CD14-positive monocyte (primary cell): ENCODE data around the gene CSNK1G1. TPM values are rescaled to one million over a fixed set of nuclear protein-coding genes. Genes with fewer than 3 reads are reported as not detected.

ENCODE experiments used
- DNase-seq, 3 donors: peaks; one replicate each; pipeline ENCODE4 v3.0.0-alpha.2; 2011 to 2022
- H2AFZ ChIP-seq: 2 replicates; pipeline ENCODE4 v1.6.0; 2012; ENCODE audit warnings: mild to moderate bottlenecking, low read depth, low read length, inconsistent platforms; ENCODE audit not compliant: insufficient read depth, poor library complexity, severe bottlenecking
- H3K27ac ChIP-seq, 2 donors: 1 replicate in 1 of 2; 2 replicates in 1 of 2; pipeline ENCODE4 v1.5.1; 2012 to 2013; ENCODE audit warnings: low read length in 2 of 2, control low read depth in 1 of 2, inconsistent platforms in 1 of 2, low read depth in 1 of 2, mild to moderate bottlenecking in 1 of 2
- H3K27me3 ChIP-seq, 2 donors: one replicate each; pipeline versions ENCODE4 v1.6.0 to v1.6.1; 2011 to 2013; ENCODE audit warnings: low read length in 2 of 2; ENCODE audit not compliant: control insufficient read depth in 2 of 2, insufficient read depth in 2 of 2
- H3K36me3 ChIP-seq, 2 donors: replicated peaks in 1 of 2; 1 replicate in 1 of 2; 2 replicates in 1 of 2; pipeline versions ENCODE4 v1.5.1 to v1.6.1; 2012 to 2013; ENCODE audit warnings: low read length in 2 of 2, control low read depth in 1 of 2, inconsistent platforms in 1 of 2, mild to moderate bottlenecking in 1 of 2; ENCODE audit not compliant: insufficient read depth in 2 of 2, control insufficient read depth in 1 of 2
- H3K4me1 ChIP-seq, 2 donors: 1 replicate in 1 of 2; 2 replicates in 1 of 2; pipeline versions ENCODE4 v1.5.1 to v1.6.1; 2012 to 2013; ENCODE audit warnings: low read length in 2 of 2, control low read depth in 1 of 2, inconsistent platforms in 1 of 2, mild to moderate bottlenecking in 1 of 2, moderate library complexity in 1 of 2; ENCODE audit not compliant: insufficient read depth in 2 of 2, control insufficient read depth in 1 of 2
- H3K4me2 ChIP-seq: replicated peaks from 2 replicates; pipeline ENCODE3; 2012; ENCODE audit warnings: low read length, moderate library complexity, mild to moderate bottlenecking; ENCODE audit not compliant: poor library complexity, severe bottlenecking; ENCODE audit errors: extremely low read depth
- H3K4me3 ChIP-seq, 3 experiments: fragments of 200-600 bp in 1 of 3; sonication (generic) in 1 of 3; replicated peaks in 1 of 3; 1 replicate in 2 of 3; 2 replicates in 1 of 3; pipeline ENCODE4 v1.5.1; 2011 to 2013; ENCODE audit warnings: low read length in 3 of 3, mild to moderate bottlenecking in 3 of 3, control low read depth in 2 of 3, low read depth in 2 of 3, inconsistent platforms in 1 of 3, moderate library complexity in 1 of 3
- H3K79me2 ChIP-seq: 2 replicates; pipeline ENCODE4 v1.6.0; 2012; ENCODE audit warnings: mild to moderate bottlenecking, control low read depth, inconsistent platforms, low read length, moderate library complexity; ENCODE audit not compliant: insufficient read depth
- H3K9ac ChIP-seq: 2 replicates; pipeline ENCODE4 v1.6.0; 2017; ENCODE audit warnings: low read length, mild to moderate bottlenecking; ENCODE audit not compliant: insufficient read depth, poor library complexity, severe bottlenecking
- H3K9me3 ChIP-seq, 2 donors: replicated peaks in 1 of 2; 1 replicate in 1 of 2; 2 replicates in 1 of 2; pipeline versions ENCODE4 v1.5.1 to v1.6.1; 2012 to 2013; ENCODE audit warnings: low read length in 2 of 2, control low read depth in 1 of 2; ENCODE audit not compliant: control insufficient read depth in 1 of 2, insufficient read depth in 1 of 2
- H4K20me1 ChIP-seq: 2 replicates; pipeline ENCODE4 v1.6.0; 2012; ENCODE audit warnings: mild to moderate bottlenecking, low read length, control low read depth, moderate library complexity; ENCODE audit not compliant: insufficient read depth
- H3K27ac Mint-ChIP-seq, 7 donors: one replicate each; pipeline ENCODE4 v1.8.0; 2020; ENCODE audit warnings: mild to moderate bottlenecking in 7 of 7, mixed read lengths in 7 of 7, moderate library complexity in 6 of 7, inconsistent platforms in 2 of 7
- H3K27me3 Mint-ChIP-seq, 3 donors: one replicate each; pipeline ENCODE4 v1.8.0; 2021 to 2022; ENCODE audit warnings: low read depth in 3 of 3, mild to moderate bottlenecking in 3 of 3, mixed read lengths in 3 of 3, moderate library complexity in 3 of 3, inconsistent platforms in 1 of 3
- H3K36me3 Mint-ChIP-seq, 2 donors: one replicate each; pipeline ENCODE4 v1.8.0; 2020; ENCODE audit warnings: mixed read lengths in 2 of 2, inconsistent platforms in 1 of 2, mild to moderate bottlenecking in 1 of 2
- H3K4me1 Mint-ChIP-seq: one replicate; pipeline ENCODE4 v1.8.0; 2020; ENCODE audit warnings: mild to moderate bottlenecking, mixed read lengths
- H3K4me3 Mint-ChIP-seq, 2 donors: one replicate each; pipeline ENCODE4 v1.8.0; 2020; ENCODE audit warnings: mild to moderate bottlenecking in 2 of 2, mixed read lengths in 2 of 2, moderate library complexity in 1 of 2
- H3K9me3 Mint-ChIP-seq, 7 donors: one replicate each; pipeline ENCODE4 v1.8.0; 2020 to 2022; ENCODE audit warnings: mixed read lengths in 7 of 7, mild to moderate bottlenecking in 6 of 7, moderate library complexity in 6 of 7, inconsistent platforms in 2 of 7
- CTCF ChIP-seq: fragments of 200-600 bp; IDR thresholded peaks from one replicate; pipeline ENCODE4 v1.8.0; 2022; ENCODE audit warnings: antibody characterized with exemption, mild to moderate bottlenecking
- WGBS: methylation state at CpG from one replicate; pipeline ENCODE4 v1.1.5; 2013; ENCODE audit warnings: missing lambda C conversion rate; ENCODE audit not compliant: insufficient coverage; 5-methylcytosine and 5-hydroxymethylcytosine counted together
- intact Hi-C, 2 donors: fragments of 100-400 bp; cut with micrococcal nuclease; formaldehyde crosslinking; loops; one replicate each; pipeline versions ENCODE4 v1.15.0 to v1.15.1; 2023
- polyA plus RNA-seq, 3 donors: library from polyadenylated mRNA; depleted of rRNA in 1 of 3; unstranded in 2 of 3; stranded (reverse) in 1 of 3; fragments of 300-500 nt in 2 of 3; fragments of >200 nt in 1 of 3; fragmentation: Illumina TruSeq in 2 of 3; gene quantifications; 1 replicate in 2 of 3; 2 replicates in 1 of 3; pipeline ENCODE4 v1.2.3, GENCODE V29; 2012 to 2021

Gene CSNK1G1
- polyA plus RNA-seq, 3 donors, result 4.3 to 8.6 (median 7.7) TPM

GRCh38 chr15:64343222-64343621, 12.8 kb downstream of the CSNK1G1 start:
- peaks cover 53% of the 10 kb centered on the region for H3K79me2 ChIP-seq
- peak overlapping the region in 1 of 7 donors; percentile 33 for H3K27ac Mint-ChIP-seq

GRCh38 chr15:64341961-64342360, 14.0 kb downstream of the CSNK1G1 start:
- Mint-ChIP-seq H3K4me1 (no peaks in the 10 kb centered on the region), H3K9me3 (no peaks in the 10 kb centered on the region), H3K4me3 (no peak overlapping the region), H3K27me3 (no peaks in the 10 kb centered on the region), H3K27ac (no peak overlapping the region), H3K36me3 (peaks cover 33 to 42% of the 10 kb centered on the region in 2 donors)
- Histone ChIP-seq H2AFZ (no peak overlapping the region), H4K20me1 (peaks cover 37% of the 10 kb centered on the region), H3K27me3 (no peaks in the 10 kb centered on the region), H3K27ac (no peak overlapping the region), H3K79me2 (peaks cover 40% of the 10 kb centered on the region), H3K4me3 (no peak overlapping the region), H3K4me1 (no peaks in the 10 kb centered on the region), H3K36me3 (peaks cover 19 to 61% of the 10 kb centered on the region in 2 donors), H3K9me3 (no peaks in the 10 kb centered on the region), H3K9ac (no peak overlapping the region), H3K4me2 (no peak overlapping the region)
- intact Hi-C loops, result no loop called here
- no peak for TF ChIP-seq CTCF
- WGBS, result 100% methylated on average over 1 of the region's 4 CpGs
- no peak for DNase-seq

More at GRCh38 chr15:64343222-64343621, 12.8 kb downstream of the CSNK1G1 start:
- peaks cover 37 to 47% of the 10 kb centered on the region in 2 donors for H3K36me3 Mint-ChIP-seq
- no peaks in the 10 kb centered on the region for H3K4me1 ChIP-seq
- H3K27ac ChIP-seq, result no peak overlapping the region
- no peaks in the 10 kb centered on the region for H3K9me3 ChIP-seq
- no peak overlapping the region for H2AFZ ChIP-seq
- H3K27me3 ChIP-seq, result no peaks in the 10 kb centered on the region
- DNase-seq, result no peak
- peaks cover 19 to 67% of the 10 kb centered on the region in 2 donors for H3K36me3 ChIP-seq
- no peak overlapping the region for H3K4me3 ChIP-seq
- no peak overlapping the region for H3K4me2 ChIP-seq
- no peak for TF ChIP-seq CTCF
- H4K20me1 ChIP-seq, result peaks cover 41% of the 10 kb centered on the region
- no peaks in the 10 kb centered on the region for H3K4me1 Mint-ChIP-seq
- no peak overlapping the region for H3K9ac ChIP-seq
- intact Hi-C loops, result no loop called here
- H3K9me3 Mint-ChIP-seq, result peaks cover 0 to 2% (median 0%) of the 10 kb centered on the region in 7 donors
- H3K27me3 Mint-ChIP-seq, result peaks cover 0 to 1% (median 0%) of the 10 kb centered on the region in 3 donors
- H3K4me3 Mint-ChIP-seq, result no peak overlapping the region
